ENCODE data around the gene ZNF837.

The ZNF837 gene

DNA sequence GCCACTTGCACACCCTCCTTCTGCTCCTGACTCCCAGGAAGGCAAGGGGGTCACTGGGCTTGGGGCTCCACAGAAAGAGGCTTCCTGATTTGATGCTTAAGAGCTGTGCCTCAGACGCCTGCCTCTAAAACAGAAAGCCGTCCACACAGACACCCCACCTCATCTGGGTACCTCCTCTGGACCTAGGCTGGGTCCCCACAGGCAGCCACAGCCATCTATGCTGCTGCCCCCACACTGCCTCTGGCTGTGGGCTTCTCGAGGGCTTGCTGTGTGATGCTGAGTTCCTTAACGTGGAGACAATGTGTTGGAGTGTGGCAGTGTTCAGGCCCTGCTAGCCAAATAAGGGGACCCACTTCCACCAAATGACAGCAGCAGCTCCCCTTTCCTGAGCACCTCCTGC lies 62.5 kb downstream of the ZNF837 start:
- H3K9ac ChIP-seq: no peak overlapping the region
- H3K4me3 ChIP-seq (ENCODE audit: low read depth, low read length): no peak overlapping the region
- H3K27ac ChIP-seq: no peak overlapping the region
- no peaks in the 10 kb centered on the region for H3K4me1 ChIP-seq
- H3K27me3 ChIP-seq (ENCODE audit: control insufficient read depth, insufficient read depth, low read length): no peaks in the 10 kb centered on the region
- TF ChIP-seq, protein P1, sequence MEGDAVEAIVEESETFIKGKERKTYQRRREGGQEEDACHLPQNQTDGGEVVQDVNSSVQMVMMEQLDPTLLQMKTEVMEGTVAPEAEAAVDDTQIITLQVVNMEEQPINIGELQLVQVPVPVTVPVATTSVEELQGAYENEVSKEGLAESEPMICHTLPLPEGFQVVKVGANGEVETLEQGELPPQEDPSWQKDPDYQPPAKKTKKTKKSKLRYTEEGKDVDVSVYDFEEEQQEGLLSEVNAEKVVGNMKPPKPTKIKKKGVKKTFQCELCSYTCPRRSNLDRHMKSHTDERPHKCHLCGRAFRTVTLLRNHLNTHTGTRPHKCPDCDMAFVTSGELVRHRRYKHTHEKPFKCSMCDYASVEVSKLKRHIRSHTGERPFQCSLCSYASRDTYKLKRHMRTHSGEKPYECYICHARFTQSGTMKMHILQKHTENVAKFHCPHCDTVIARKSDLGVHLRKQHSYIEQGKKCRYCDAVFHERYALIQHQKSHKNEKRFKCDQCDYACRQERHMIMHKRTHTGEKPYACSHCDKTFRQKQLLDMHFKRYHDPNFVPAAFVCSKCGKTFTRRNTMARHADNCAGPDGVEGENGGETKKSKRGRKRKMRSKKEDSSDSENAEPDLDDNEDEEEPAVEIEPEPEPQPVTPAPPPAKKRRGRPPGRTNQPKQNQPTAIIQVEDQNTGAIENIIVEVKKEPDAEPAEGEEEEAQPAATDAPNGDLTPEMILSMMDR (IDR thresholded peaks at IDR 0.05): no peak
- no peaks in the 10 kb centered on the region for H3K36me3 ChIP-seq (ENCODE audit: control insufficient read depth, insufficient read depth, low read length)
- H3K79me2 ChIP-seq: peaks cover 22% of the 10 kb centered on the region
- no peaks in the 10 kb centered on the region for H3K9me3 ChIP-seq (ENCODE audit: control insufficient read depth, low read length)
- no peak overlapping the region for H2AFZ ChIP-seq
- no peak overlapping the region for H3K4me2 ChIP-seq (ENCODE audit: low read length)

Measured in parathyroid adenoma (tissue), 2 donors.